Spleen (tissue), 11 donors: ENCODE measurements around the gene ABCA2. TPM values are rescaled to one million over a fixed set of nuclear protein-coding genes. Genes with fewer than 3 reads are reported as not detected.

Experiments
- DNase-seq: peaks from one replicate; pipeline ENCODE4 v3.0.0-alpha.2; 2020
- H3K27ac ChIP-seq, 8 donors: fragments of 200-600 bp; sonication (generic) in 7 of 8; 1 replicate in 4 of 8; 2 replicates in 4 of 8; pipeline versions ENCODE4 v1.5.0 to v1.8.0; 2016 to 2021; ENCODE audit warnings: inconsistent platforms in 4 of 8, mild to moderate bottlenecking in 4 of 8, moderate library complexity in 1 of 8
- H3K27me3 ChIP-seq, 7 donors: fragments of 200-600 bp; sonication (generic) in 6 of 7; replicated peaks in 1 of 7; 1 replicate in 4 of 7; 2 replicates in 3 of 7; pipeline versions ENCODE4 v1.5.0 to v1.8.0; 2016 to 2021; ENCODE audit warnings: inconsistent platforms in 3 of 7, mild to moderate bottlenecking in 1 of 7
- H3K36me3 ChIP-seq, 6 donors: fragments of 200-600 bp; sonication (generic) in 5 of 6; 1 replicate in 4 of 6; 2 replicates in 2 of 6; pipeline versions ENCODE4 v1.5.0 to v1.8.0; 2016 to 2021; ENCODE audit warnings: inconsistent platforms in 2 of 6
- H3K4me1 ChIP-seq, 6 donors: fragments of 200-600 bp; sonication (generic) in 5 of 6; 1 replicate in 3 of 6; 2 replicates in 3 of 6; pipeline versions ENCODE4 v1.5.0 to v1.8.0; 2016 to 2021; ENCODE audit warnings: inconsistent platforms in 3 of 6
- H3K4me3 ChIP-seq, 8 donors: fragments of 200-600 bp; sonication (generic) in 7 of 8; 1 replicate in 4 of 8; 2 replicates in 4 of 8; pipeline versions ENCODE4 v1.5.0 to v1.8.0; 2016 to 2021; ENCODE audit warnings: inconsistent platforms in 4 of 8, mild to moderate bottlenecking in 4 of 8, moderate library complexity in 2 of 8
- H3K9me3 ChIP-seq, 8 donors: fragments of 200-600 bp; sonication (generic) in 7 of 8; 1 replicate in 4 of 8; 2 replicates in 4 of 8; pipeline versions ENCODE4 v1.5.0 to v1.8.0; 2016 to 2021; ENCODE audit warnings: inconsistent platforms in 4 of 8
- POLR2A ChIP-seq, 3 donors: fragments of 450-650 bp; IDR thresholded peaks; one replicate each; pipeline ENCODE4 v1.5.1; 2017; ENCODE audit warnings: antibody characterized with exemption in 3 of 3, mild to moderate bottlenecking in 1 of 3
- POLR2AphosphoS5 ChIP-seq, 3 donors: sonication (generic); formaldehyde crosslinking; IDR thresholded peaks; one replicate each; pipeline ENCODE4 v1.5.1; 2017; ENCODE audit warnings: antibody characterized with exemption in 3 of 3
- WGBS, 5 donors: extraction: QIAGEN DNeasy Blood & Tissue Kit in 3 of 5; methylation state at CpG; one replicate each; pipeline versions ENCODE4 v1.1.5 to v1.1.7; 2013 to 2018; 5-methylcytosine and 5-hydroxymethylcytosine counted together
- intact Hi-C: fragments of 100-400 bp; cut with DNase I; formaldehyde crosslinking; loops from one replicate; pipeline ENCODE4 v1.15.0; 2023; ENCODE audit warnings: low total_unique reads
- polyA plus RNA-seq, 3 donors: library from polyadenylated mRNA; stranded (reverse); fragments of 200-250 nt; gene quantifications; one replicate each; pipeline ENCODE4 v1.2.1, GENCODE V29; 2013
- total RNA-seq, 7 donors: library from RNA; depleted of rRNA in 3 of 7; stranded (reverse); fragments of >200 nt in 3 of 7; fragmentation: NEBNext Ultra II Directional in 4 of 7; extraction: Animal tissue kit (Norgen Biotek cat#: 25700) in 4 of 7; gene quantifications; one replicate each; pipeline versions ENCODE4 v1.1.0 to v1.2.1, GENCODE V29; 2016 to 2021
- TF ChIP-seq, protein P1 (sequence below), 11 experiments: fragments of 200-600 bp in 7 of 11; fragments of 450-650 bp in 4 of 11; sonication (generic) in 4 of 11; IDR thresholded peaks in 8 of 11; conservative IDR thresholded peaks in 3 of 11; 1 replicate in 7 of 11; 2 replicates in 4 of 11; pipeline versions ENCODE4 v1.4.0 to v1.8.0; 2016 to 2021; ENCODE audit warnings: antibody characterized with exemption in 11 of 11, inconsistent platforms in 4 of 11, mild to moderate bottlenecking in 1 of 11
- donor health status: healthy with polysubstance abuse.
- donor health status: DM: no; HTN: no; CAD: no; lungs with moderate emphysema.
- donor health status: DM: no; HTN: no; CAD: no.
- donor health status: Bipolar disorder and iron deficiency.
- donor health status: healthy.
- donor health status: DM: no; HTN: no; CAD: no.
- donor health status: DM: yes; HTN: yes; CAD: no.

ABCA2 gene
- total and polyA plus RNA-seq, 10 donors: 11.9 to 97.5 (median 53.2) TPM

DNA sequence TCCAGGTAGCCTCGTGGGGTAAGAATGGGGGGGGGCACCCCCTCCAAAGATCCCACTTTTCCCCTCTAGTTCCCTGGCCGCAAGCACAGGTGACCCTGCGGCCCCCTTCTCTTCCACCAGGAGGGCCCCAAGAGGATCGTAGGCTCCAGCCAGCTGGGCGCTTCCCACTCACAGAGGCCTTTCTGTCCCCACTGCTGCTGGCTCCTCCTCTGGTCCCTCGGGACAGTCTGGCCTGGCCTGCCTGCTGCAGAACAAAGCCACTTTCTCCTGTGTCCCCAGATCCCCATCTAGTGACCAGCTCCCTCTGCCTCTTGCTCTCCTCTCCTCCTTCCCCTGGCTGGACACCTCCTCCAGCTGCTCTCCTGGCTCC lies 42.9 kb upstream of the ABCA2 start:
- Histone ChIP-seq H3K27ac (peak overlapping the region; percentile 35 to 85 (median 72)), H3K9me3 (no peaks in the 10 kb centered on the region), H3K4me1 (peaks cover 7 to 83% (median 32%) of the 10 kb centered on the region in 6 donors), H3K36me3 (no peaks in the 10 kb centered on the region), H3K4me3 (peak overlapping the region; percentile 25 to 84 (median 56)), H3K27me3 (peaks cover 0 to 17% (median 7%) of the 10 kb centered on the region in 7 donors)
- no peak for DNase-seq
- WGBS, 5 donors: 8 to 23% (median 18%) methylated on average over 5 to 6 of the region's 6 CpGs
- intact Hi-C loops: no loop called here
- TF ChIP-seq POLR2AphosphoS5 (IDR thresholded peaks at IDR 0.05): no peak
- TF ChIP-seq, protein P1, sequence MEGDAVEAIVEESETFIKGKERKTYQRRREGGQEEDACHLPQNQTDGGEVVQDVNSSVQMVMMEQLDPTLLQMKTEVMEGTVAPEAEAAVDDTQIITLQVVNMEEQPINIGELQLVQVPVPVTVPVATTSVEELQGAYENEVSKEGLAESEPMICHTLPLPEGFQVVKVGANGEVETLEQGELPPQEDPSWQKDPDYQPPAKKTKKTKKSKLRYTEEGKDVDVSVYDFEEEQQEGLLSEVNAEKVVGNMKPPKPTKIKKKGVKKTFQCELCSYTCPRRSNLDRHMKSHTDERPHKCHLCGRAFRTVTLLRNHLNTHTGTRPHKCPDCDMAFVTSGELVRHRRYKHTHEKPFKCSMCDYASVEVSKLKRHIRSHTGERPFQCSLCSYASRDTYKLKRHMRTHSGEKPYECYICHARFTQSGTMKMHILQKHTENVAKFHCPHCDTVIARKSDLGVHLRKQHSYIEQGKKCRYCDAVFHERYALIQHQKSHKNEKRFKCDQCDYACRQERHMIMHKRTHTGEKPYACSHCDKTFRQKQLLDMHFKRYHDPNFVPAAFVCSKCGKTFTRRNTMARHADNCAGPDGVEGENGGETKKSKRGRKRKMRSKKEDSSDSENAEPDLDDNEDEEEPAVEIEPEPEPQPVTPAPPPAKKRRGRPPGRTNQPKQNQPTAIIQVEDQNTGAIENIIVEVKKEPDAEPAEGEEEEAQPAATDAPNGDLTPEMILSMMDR (IDR thresholded peaks at IDR 0.05 in 8 of 11, conservative IDR thresholded peaks at IDR 0.05 in 3 of 11): peak in 2 of 11 experiments; percentile 12 to 21

DNA sequence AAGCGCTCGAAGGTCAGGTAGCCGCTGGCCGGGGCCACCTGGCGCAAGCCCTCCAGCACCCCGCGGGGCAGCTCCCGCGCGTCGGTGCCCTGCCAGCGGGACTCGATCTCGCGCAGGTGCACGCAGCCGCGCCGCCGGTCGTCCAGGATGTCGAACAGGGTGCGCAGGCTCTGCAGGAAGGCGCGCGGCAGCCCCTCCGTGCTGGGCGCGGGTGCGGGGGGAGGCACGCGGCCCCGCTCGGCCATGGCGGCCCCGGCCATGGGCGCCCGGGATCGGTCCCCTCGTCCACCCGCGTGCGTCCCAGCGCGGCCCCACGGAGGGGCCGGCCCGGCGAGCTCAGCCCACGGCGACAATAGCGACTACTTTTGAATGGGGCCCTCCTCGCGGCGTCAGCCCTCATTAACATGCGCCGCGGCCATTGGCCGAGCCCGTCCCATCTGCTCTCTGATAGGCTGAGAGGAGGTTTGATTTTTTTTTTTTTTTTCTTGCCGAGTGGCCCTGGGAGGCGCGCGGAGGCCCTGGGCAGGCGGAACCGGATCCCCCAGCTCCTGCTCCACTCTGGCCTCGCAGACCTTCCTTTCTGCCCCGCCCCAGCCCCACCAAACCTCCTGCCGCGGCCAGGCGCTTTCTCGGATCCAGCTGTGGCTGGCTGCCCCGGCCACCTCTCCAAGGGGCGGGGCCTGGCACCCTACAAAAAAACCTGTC lies 42.3 kb upstream of the ABCA2 start, which contains the start of gene SAPCD2:
SAPCD2 (minus strand) TSS at position 357 of the 705 bp plus-strand sequence; CDS start at position 260, 97 bp downstream.
- WGBS, 5 donors: 0 to 1% (median 1%) methylated on average over 29 to 74 of the region's 74 CpGs

DNA sequence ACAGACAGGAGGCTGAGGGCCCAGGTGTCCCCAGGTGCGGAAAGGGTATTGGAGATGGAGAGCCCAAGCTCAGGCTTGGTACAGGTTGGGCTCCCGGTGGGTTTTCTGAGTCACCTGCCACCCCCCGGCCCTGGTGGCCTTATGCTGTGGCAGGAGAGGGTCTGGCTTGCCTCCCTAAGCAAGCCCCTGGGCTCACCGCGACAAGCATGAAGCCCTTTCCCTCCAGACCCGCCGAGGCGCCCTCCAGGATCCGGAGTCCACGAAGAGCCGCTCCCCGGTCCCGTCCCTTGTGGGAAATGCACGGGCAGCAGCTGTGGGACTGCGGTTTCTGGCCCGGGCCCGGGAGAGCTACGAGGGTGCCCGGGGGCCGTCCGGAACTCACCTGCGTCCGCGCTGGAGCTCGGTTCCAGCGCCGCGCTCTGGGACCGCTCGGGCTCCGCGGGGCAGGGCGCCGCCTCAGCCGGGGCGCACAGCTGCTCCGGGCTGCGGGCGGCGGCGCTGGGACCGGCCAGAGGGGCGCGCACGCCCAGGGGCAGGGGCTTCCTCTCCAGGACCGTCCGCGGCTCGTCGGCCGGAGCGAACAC lies 41.6 kb upstream of the ABCA2 start:
- peak; percentile 82 for DNase-seq
- 4 to 9% (median 6%) methylated on average over 22 to 52 of the region's 52 CpGs for WGBS, 5 donors
- peaks cover 0 to 5% (median 0%) of the 10 kb centered on the region in 6 donors for H3K36me3 ChIP-seq
- peaks cover 7 to 76% (median 32%) of the 10 kb centered on the region in 6 donors for H3K4me1 ChIP-seq
- intact Hi-C loops: loop anchor here (10.0 kb wide), 1 partner anchor 285 kb away; no protein-coding TSS in a partner anchor
- TF ChIP-seq POLR2AphosphoS5 (IDR thresholded peaks at IDR 0.05) (no peak), POLR2A (IDR thresholded peaks at IDR 0.05) (no peak)
- TF ChIP-seq, protein P1 (IDR thresholded peaks at IDR 0.05 in 8 of 11, conservative IDR thresholded peaks at IDR 0.05 in 3 of 11): no peak
- peaks cover 0 to 18% (median 7%) of the 10 kb centered on the region in 7 donors for H3K27me3 ChIP-seq
- peak overlapping the region in 7 of 8 donors; percentile 13 to 84 (median 60) for H3K4me3 ChIP-seq
- no peaks in the 10 kb centered on the region for H3K9me3 ChIP-seq
- H3K27ac ChIP-seq: peak overlapping the region in 2 of 8 donors; percentile 83 to 85

More for the DNA sequence above, 42.3 kb upstream of the ABCA2 start, which contains the start of gene SAPCD2:
- Histone ChIP-seq H3K27ac (peak within 1 kb of the TSS; percentile 35 to 85 (median 72)), H3K4me1 (peaks cover 7 to 81% (median 32%) of the 10 kb centered on the region in 6 donors), H3K36me3 (no peaks in the 10 kb centered on the region), H3K4me3 (peak within 1 kb of the TSS; percentile 25 to 84 (median 56)), H3K27me3 (peaks cover 0 to 17% (median 7%) of the 10 kb centered on the region in 7 donors), H3K9me3 (no peaks in the 10 kb centered on the region)
- DNase-seq: peak; percentile 94
- no peak for TF ChIP-seq POLR2A (IDR thresholded peaks at IDR 0.05)
- TF ChIP-seq, protein P1 (IDR thresholded peaks at IDR 0.05 in 8 of 11, conservative IDR thresholded peaks at IDR 0.05 in 3 of 11): peak in 1 of 11 experiments; percentile 25
- peak; percentile 29 to 75 (median 69) for TF ChIP-seq POLR2AphosphoS5 (IDR thresholded peaks at IDR 0.05)
- intact Hi-C loops: no loop called here
